Measurements from ENCODE around the gene PI3.

The PI3 gene

GRCh38 chr20:45183084-45183483 is 8.4 kb downstream of the PI3 start:
- Histone ChIP-seq H3K79me2 (ENCODE audit: insufficient read depth, low read length) (no peaks in the 10 kb centered on the region), H3K9me3 (ENCODE audit: insufficient read depth, low read length) (no peaks in the 10 kb centered on the region), H3K9me2 (replicated peaks; ENCODE audit: insufficient read depth, low read length) (no peaks in the 10 kb centered on the region), H3K4me3 (ENCODE audit: insufficient read depth, low read length, poor library complexity, severe bottlenecking) (no peak overlapping the region), H3K4me2 (ENCODE audit: low read depth, low read length, poor library complexity, severe bottlenecking) (no peak overlapping the region), H2AFZ (ENCODE audit: low read depth, low read length, severe bottlenecking) (no peak overlapping the region), H3K27me3 (ENCODE audit: low read length) (no peaks in the 10 kb centered on the region), H3F3A (ENCODE audit: insufficient read depth) (no peaks in the 10 kb centered on the region), H3K36me3 (ENCODE audit: low read length) (no peaks in the 10 kb centered on the region), H3K9ac (ENCODE audit: low read length) (no peak overlapping the region), H4K20me1 (ENCODE audit: low read depth, low read length) (no peaks in the 10 kb centered on the region), H3K27ac (ENCODE audit: low read depth, low read length) (no peak overlapping the region)
- no peak for TF ChIP-seq EZH2phosphoT487 (conservative IDR thresholded peaks at IDR 0.05; ENCODE audit: low read length)
- TF ChIP-seq, protein P1, sequence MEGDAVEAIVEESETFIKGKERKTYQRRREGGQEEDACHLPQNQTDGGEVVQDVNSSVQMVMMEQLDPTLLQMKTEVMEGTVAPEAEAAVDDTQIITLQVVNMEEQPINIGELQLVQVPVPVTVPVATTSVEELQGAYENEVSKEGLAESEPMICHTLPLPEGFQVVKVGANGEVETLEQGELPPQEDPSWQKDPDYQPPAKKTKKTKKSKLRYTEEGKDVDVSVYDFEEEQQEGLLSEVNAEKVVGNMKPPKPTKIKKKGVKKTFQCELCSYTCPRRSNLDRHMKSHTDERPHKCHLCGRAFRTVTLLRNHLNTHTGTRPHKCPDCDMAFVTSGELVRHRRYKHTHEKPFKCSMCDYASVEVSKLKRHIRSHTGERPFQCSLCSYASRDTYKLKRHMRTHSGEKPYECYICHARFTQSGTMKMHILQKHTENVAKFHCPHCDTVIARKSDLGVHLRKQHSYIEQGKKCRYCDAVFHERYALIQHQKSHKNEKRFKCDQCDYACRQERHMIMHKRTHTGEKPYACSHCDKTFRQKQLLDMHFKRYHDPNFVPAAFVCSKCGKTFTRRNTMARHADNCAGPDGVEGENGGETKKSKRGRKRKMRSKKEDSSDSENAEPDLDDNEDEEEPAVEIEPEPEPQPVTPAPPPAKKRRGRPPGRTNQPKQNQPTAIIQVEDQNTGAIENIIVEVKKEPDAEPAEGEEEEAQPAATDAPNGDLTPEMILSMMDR (IDR thresholded peaks at IDR 0.05; ENCODE audit: insufficient read depth, low read length, poor library complexity, severe bottlenecking): no peak

DNA sequence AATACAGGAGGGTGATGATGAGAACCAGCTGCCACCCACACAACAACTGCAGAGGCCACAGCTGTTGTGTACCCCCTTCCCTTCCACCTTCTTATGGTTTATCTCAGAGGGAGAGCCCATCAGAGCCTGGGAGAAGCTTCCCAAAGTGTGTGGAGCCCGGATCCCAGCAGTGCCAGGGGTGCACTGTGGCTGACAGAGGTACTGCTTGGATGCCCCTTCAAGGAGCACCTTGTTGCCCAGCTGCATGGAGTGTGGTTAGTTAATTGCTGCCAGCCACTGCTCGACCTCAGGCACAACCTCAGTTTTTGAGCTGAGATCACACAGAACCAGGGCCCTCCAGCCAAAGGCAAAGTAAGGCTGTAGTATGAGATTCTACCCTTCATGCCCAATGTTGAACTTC is 13.0 kb downstream of the PI3 start:
- H3K27me3 ChIP-seq (ENCODE audit: low read length): no peaks in the 10 kb centered on the region

DNA sequence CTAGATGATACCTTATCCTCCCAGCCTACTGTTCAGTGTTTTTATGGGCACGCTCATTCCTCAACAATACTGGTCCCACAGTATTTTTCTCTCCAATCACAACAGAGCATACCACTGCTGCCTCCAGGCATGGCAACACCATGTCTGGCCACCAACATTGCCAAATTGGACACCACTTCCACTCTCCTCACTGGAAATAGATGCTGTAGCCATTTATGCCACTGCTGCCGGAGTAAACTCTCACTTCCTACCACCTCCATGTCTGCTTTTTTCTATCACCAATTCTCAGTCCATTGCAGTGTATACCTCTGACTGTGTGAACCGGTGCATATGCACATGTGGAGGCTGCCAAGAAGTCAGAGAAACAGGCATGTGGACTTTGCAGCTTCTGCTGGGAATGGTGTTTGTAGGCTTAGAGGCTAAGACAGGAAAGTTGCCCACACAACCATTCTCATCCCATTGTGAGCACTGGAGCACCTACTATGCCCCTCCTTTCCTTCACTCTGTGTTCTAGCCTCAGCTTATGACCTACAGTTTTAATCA is 14.4 kb downstream of the PI3 start:
- Histone ChIP-seq H3K36me3 (ENCODE audit: low read length) (no peaks in the 10 kb centered on the region), H3K4me2 (ENCODE audit: low read depth, low read length, poor library complexity, severe bottlenecking) (no peak overlapping the region), H3K79me2 (ENCODE audit: insufficient read depth, low read length) (no peaks in the 10 kb centered on the region), H3K9me3 (ENCODE audit: insufficient read depth, low read length) (no peaks in the 10 kb centered on the region), H3K9ac (ENCODE audit: low read length) (no peak overlapping the region), H3K9me2 (replicated peaks; ENCODE audit: insufficient read depth, low read length) (no peaks in the 10 kb centered on the region), H3K27ac (ENCODE audit: low read depth, low read length) (no peak overlapping the region), H2AFZ (ENCODE audit: low read depth, low read length, severe bottlenecking) (no peak overlapping the region), H3K4me3 (ENCODE audit: insufficient read depth, low read length, poor library complexity, severe bottlenecking) (no peak overlapping the region), H4K20me1 (ENCODE audit: low read depth, low read length) (no peaks in the 10 kb centered on the region), H3F3A (ENCODE audit: insufficient read depth) (no peaks in the 10 kb centered on the region), H3K27me3 (ENCODE audit: low read length) (no peaks in the 10 kb centered on the region)
- TF ChIP-seq, protein P1 (IDR thresholded peaks at IDR 0.05; ENCODE audit: insufficient read depth, low read length, poor library complexity, severe bottlenecking): no peak
- no peak for TF ChIP-seq EZH2phosphoT487 (conservative IDR thresholded peaks at IDR 0.05; ENCODE audit: low read length)

More for the DNA sequence above, 13.0 kb downstream of the PI3 start:
- H3K4me3 ChIP-seq (ENCODE audit: insufficient read depth, low read length, poor library complexity, severe bottlenecking): no peak overlapping the region
- H3K36me3 ChIP-seq (ENCODE audit: low read length): no peaks in the 10 kb centered on the region
- no peak overlapping the region for H2AFZ ChIP-seq (ENCODE audit: low read depth, low read length, severe bottlenecking)
- no peaks in the 10 kb centered on the region for H3K79me2 ChIP-seq (ENCODE audit: insufficient read depth, low read length)
- no peak overlapping the region for H3K27ac ChIP-seq (ENCODE audit: low read depth, low read length)
- H3K4me2 ChIP-seq (ENCODE audit: low read depth, low read length, poor library complexity, severe bottlenecking): no peak overlapping the region
- no peaks in the 10 kb centered on the region for H3K9me2 ChIP-seq (replicated peaks; ENCODE audit: insufficient read depth, low read length)
- no peaks in the 10 kb centered on the region for H4K20me1 ChIP-seq (ENCODE audit: low read depth, low read length)
- no peaks in the 10 kb centered on the region for H3F3A ChIP-seq (ENCODE audit: insufficient read depth)
- H3K9me3 ChIP-seq (ENCODE audit: insufficient read depth, low read length): no peaks in the 10 kb centered on the region
- no peak overlapping the region for H3K9ac ChIP-seq (ENCODE audit: low read length)
- no peak for TF ChIP-seq EZH2phosphoT487 (conservative IDR thresholded peaks at IDR 0.05; ENCODE audit: low read length)
- TF ChIP-seq, protein P1 (IDR thresholded peaks at IDR 0.05; ENCODE audit: insufficient read depth, low read length, poor library complexity, severe bottlenecking): no peak
